ENCODE data around the gene HELZ2.
"Not testable (repeated sequence)": the region's sequence is repeated elsewhere in the genome, so short reads cannot be mapped to it uniquely, and the experiment has no call there.

HELZ2 gene, protein sequence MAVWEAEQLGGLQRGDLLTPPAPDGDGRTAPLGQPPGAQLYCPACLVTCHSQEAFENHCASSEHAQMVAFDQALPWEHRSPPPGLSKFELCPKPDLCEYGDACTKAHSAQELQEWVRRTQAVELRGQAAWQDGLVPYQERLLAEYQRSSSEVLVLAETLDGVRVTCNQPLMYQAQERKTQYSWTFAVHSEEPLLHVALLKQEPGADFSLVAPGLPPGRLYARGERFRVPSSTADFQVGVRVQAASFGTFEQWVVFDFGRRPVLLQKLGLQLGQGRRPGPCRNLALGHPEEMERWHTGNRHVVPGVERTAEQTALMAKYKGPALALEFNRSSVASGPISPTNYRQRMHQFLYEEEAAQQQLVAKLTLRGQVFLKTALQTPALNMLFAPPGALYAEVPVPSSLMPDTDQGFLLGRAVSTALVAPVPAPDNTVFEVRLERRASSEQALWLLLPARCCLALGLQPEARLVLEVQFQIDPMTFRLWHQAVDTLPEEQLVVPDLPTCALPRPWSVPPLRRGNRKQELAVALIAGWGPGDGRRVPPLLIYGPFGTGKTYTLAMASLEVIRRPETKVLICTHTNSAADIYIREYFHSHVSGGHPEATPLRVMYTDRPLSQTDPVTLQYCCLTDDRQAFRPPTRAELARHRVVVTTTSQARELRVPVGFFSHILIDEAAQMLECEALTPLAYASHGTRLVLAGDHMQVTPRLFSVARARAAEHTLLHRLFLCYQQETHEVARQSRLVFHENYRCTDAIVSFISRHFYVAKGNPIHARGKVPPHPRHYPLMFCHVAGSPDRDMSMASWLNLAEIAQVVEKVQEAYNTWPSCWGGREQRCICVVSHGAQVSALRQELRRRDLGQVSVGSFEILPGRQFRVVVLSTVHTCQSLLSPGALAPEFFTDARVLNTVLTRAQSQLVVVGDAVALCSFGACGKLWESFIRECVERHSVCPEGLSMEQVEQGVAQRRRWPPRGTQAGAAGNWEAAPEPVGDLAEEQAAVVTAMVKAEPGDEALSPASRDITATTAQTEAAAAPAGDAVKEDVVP (N-terminal part only)

DNA sequence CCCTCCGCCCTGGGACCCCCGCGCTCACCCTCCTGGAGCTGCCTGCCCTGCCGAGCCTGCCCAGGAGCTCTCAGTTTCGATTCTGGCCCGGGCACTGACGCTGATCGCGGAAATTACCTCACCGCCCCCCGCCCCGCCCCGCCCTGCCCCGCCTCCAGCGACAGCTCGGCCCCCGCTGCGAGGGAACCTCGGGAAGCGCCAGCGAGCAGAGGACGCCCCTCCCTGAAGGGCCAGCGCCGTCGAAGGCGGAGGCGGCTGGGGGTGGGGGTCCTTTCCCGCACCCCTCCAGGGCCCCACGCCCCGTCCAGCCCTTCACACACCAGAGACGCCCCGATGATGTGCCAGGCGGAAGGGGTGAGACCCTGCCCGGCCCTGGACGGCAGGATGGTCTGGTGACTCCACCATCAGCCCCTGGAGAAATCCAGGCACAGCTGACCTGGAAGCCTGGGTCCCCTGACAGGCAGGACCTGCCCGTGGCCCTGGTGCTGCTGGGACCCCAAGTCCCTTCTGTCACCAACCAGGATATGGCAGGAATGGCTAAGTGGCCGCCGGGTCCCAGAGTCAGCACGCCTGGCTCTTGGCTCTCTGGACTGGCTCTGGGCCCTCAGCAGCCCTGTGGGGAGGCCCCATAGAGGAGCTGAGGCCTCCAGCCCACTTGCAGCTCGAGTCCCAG lies at the start of gene HELZ2:
Gene HELZ2, minus strand, starts transcription at position 84 of the 673 bp plus-strand sequence. CDS start 1,854 bp downstream, outside the sequence.
- peak; percentile 37 for DNase-seq

DNA sequence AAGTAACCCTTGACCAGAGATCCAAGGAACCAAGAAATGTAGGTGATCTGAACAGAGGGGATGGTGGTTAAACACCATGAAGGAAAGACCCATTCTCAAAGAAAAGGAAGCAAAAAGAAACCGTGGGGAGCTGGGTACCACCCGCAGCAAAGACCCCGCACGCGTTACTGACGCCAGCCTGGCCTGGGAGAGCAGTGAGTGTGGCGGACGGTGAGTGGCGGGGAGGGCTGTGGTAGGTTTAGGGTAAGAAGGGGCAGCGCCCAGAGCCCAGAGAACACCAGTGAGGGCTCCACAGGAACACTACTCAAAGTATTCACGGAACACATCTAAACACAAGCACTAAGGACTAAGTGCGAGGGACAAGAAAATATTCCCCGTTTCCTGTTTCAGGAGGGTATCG lies 48.7 kb upstream of the HELZ2 start:
- no peak for DNase-seq

DNA sequence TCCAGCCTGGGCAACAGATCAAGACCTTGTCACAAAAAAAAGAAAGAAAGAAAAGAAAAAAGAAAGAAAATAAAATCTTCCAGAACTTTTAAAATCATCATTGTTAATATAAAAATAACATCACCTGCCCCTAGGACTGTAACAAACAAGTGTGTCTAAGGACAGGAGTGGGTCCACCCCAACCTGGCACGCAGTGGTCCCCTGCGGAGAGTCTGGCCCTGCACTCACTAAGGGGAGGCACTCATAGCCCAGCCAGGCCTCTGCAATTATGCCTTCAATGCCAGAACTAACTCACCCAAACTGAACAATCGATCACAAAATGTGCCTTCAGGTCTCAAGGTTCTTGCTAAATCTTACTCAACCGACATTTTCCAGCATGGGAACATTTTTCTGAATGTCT lies 48.1 kb upstream of the HELZ2 start:
- DNase-seq = no peak

DNA sequence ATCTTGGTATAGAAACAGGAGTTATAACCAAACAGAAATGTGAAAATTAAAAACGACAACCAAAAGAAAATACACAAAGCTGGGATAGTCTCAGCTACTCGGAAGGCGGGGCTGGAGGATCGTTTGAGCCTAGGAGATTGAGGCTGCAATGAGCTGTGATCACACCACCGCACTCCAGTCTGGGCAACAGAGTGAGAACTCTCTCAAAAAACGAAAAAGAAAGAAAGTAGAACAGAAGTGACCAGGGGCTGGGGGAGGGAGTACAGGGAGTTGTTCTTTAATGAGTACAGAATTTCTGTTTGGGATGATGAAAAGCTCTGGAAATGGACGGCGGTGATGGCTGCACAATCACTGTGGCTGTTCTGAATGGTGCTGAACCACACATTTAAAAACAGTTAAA lies 47.0 kb upstream of the HELZ2 start:
- no peak for DNase-seq

DNA sequence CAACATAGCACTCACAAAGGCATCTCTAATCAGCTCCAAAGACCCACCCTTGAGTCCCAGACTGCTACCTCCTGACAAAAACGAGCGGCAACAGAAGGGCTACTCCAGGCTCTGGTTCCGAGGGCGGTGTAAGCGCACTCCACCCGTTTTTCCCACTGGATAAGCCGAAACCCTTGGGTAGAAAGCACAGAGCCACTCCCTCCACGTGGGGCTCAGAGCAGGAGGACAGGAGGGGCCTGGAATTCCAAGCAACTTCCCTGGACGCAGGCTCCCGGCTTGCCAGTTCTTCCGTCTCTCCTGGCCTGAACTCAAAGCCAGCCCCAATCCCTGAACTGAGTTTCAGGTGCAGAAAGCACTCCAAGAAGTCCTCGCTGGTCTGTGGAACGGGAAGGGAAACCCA lies 45.5 kb upstream of the HELZ2 start:
- no peak for DNase-seq

DNA sequence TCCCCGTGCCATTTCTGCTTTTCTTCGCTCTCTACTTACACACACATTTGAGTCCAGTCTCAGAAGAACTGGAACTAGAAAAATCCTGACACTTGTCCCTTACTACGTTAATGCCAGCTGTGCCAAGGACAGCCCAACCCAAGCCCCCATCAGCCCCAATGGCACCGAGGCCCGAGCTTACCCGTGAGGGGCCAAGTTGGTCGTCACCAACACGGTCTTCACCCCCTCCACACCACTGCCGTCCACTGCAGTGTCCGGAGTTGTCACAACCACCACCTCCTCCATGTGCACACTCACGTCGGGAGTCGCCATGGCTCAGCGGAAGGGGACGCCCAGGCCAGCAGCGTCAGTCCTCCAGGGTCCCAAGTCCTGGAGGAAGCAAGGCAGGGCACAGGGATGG lies 45.0 kb upstream of the HELZ2 start:
- DNase-seq = no peak

DNA sequence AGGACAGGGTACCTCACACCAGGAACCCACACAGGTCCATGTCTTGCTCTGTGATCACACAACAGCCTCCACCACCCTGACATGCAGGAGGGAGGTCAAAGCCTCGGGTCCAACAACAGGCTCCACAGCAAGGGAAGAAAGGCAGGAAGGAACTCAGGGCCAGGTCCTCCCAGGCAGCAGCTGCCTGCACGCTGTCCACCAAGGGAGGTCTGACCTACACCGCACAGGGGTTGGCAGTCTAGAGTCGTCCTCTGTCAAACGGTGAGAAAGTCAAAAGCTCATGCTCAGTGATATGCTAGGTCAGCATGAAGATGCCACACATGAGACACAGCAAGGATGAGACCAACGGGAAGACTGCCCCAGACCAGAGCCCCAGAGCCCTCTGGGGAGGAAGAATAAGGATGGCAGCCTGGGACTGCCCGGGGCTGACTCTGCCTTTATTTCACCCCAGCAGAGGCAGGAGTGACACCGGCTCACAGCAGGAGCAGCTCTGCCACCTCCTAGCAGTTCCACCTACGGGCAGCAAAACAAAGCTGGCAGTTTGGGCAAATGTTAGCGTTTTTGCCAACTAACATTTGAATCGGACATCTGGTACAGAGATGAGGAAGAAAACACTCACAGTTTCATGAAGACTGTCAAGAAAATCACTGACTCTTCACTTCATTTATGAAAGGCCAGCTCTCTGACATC lies 44.4 kb upstream of the HELZ2 start:
- no peak for DNase-seq

DNA sequence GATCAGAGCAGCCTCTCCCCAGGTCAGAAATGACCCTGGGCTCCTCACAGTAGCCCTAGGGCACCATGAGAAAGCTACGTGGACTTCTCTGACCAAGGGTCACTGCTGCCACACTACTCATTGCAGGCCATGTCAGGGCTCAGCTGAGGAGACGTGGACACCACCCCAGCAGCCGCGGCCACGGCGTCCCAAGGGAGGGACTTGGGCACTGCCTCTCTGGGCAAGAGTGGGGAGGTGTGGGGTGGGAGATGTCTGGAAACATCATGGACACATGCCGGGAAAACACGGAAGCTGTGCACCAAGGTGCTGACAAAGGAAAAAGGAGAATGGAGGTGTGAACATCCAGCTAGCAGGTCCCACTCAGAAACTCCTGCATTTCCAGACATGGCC lies 43.8 kb upstream of the HELZ2 start:
- DNase-seq = no peak

DNA sequence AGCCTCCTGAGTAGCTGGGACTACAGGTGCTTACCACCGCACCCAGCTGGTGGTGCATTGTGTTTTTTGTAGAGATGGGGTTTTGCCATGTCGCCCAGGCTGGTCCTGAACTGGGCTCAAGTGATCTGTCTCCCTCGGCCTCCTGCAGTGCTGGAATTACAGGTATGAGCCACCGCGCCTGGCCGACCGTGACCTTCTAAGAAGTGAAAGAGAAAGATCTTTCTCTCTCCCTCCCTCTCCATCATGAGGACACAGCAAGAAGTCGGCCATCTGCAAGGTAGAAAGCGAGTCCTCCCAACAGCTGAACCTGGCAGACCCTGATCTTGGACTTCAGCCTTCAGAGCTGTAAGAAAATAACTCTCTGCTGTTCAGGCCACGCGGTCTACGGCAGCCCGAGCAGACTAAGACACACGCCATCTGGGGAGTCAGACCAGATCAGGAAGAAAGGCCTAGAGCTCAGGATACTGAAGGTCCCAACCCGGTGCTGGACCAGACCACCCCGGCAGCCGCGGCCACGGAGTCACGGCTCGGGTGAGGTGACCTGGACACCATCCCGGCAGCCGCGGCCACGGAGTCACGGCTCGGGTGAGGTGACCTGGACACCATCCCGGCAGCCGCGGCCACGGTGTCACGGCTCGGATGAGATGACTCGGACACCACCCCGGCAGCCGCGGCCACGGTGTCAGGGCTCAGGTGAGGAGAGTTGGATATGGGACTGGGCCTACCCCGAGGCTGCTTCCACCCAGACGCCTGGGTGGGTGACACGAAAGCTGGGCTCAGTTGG lies 43.2 kb upstream of the HELZ2 start:
- no peak for DNase-seq

DNA sequence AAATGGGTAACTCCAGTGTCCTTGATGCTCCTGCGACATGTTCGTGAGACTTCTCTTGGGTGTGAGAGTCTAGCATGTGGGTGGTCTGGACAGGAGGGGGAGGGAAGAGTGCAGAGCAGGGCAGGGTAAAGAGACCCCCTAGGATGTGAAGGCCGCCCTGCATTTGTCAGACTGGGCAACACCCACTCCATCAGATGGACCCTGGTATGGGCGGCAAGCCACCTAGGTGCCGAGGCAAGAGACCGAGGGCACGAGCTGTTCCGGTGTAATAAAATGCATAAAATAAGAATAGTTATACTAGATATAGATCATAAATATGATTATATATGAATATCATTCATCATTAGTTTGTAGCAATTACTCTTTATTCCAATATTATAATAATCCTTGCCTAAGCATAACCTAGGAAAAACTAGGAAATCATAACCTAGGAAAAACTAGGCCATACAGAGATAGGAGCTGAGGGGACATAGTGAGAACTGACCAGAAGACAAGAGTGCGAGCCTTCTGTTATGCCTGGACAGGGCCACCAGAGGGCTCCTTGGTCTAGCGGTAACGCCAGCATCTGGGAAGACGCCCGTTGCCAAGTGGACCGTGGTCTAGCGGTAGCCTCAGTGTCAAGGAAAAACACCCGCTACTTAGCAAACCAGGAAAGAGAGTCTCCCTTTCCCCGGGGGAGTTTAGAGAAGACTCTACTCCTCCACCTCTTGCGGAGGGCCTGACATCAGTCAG lies 40.0 kb upstream of the HELZ2 start:
- not testable (repeated sequence) for DNase-seq

DNA sequence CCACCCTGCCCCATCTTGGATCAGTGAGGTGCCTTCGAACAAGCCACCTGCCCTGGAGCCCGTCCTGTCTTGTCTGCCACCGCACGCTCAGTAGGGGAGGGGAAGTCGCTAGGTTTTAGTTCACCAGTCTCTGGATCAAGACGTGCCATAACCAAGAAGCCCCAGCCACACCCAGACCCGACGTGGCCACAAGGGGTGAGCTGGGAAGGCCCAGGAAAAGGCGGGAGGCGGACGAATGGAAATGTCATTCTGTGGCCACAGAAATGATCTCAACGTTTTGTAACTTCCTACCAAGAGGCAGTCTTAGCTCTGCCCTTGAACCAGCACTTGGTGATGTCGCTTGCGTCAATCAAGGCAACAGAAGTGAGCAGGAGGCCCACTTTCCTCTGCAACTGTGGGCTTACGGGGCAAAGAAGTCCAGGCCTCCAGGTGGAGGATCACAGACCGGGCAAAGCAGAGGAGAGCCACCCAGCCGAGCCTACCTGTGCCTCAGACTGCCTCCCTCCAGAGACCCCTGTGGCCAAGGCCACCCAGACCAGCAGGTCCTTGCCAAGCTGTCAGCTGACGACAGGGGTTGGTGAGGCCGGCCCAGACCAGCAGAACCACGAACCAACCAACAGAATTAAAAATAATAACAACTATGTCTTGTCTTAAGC lies 38.4 kb upstream of the HELZ2 start:
- no peak for DNase-seq

DNA sequence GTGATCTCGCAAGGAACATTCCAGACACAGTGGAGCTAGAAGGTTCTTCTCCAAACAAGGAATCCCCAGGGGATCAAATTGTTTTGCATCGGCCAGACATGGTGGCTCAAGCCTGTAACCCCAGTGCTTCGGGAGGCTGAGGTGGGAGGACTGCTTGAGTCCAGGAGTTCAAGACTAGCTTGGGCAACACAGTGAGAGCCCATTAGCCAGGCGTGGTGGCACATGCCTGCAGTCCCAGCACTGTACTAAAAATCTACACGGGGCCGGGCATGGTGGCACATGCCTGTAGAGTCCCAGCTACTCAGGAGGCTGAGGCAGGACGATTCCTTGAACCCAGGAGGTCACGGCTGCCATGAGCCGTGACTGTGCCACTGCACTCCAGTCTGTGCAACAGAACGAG lies 37.6 kb upstream of the HELZ2 start:
- no peak for DNase-seq

DNA sequence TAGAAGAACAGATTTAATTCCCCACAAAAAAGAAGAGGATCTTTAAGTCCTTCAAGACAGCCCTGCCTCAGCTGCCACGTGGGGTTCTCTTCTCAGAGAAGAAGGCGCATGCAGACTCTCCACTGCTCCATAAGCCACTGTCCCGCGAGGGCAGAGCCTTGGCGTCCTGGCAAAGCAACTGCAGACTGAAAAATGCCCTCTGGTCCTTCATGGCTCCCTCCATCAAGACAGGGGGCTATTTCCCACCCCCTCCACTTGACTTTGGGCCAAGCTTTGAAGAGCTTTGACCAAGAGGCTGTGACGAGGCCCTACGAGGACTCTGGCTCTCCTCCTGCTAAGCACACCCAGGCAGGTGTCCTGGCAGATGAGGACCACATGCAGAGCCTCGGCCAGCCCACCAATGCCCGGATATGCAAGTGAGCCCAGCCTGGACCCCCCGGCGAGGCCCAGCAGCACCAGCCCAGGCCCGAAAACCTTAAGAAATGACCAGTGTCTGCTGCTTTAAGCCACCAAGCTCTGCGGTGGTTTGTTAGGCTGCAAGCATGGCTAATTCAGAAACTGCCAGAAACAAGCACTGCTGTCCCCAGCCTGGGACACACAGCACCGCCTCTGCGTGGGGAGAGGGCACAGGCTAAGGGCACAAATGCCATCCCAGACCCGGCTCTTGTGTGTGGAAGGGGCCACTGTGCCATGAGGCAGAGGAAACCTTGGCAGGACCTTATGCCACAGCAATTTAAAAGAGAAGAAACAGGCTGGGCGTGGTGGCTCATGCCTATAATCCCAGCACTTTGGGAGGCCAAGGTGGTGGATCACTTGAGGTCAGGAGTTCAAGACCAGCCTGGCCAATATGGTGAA lies 36.8 kb upstream of the HELZ2 start:
- no peak for DNase-seq

DNA sequence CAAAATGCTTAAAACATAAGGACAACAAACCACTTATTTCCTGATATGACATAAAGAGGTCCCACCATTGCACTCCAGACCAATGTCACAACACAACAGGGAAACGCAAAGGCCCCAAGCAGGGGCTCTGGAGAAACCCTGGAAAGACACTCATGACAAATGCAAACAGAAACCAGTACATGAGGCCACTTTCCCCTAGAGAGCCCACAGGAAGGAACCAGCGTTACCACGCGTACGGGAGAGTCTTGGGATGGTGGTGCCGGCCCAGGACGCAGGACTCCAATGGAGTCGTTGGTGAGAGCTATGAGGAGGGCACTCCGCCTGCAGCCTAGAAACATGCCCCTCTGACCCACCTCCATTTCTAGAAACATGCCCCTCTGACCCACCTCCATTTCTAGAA lies 32.6 kb upstream of the HELZ2 start:
- DNase-seq = no peak

DNA sequence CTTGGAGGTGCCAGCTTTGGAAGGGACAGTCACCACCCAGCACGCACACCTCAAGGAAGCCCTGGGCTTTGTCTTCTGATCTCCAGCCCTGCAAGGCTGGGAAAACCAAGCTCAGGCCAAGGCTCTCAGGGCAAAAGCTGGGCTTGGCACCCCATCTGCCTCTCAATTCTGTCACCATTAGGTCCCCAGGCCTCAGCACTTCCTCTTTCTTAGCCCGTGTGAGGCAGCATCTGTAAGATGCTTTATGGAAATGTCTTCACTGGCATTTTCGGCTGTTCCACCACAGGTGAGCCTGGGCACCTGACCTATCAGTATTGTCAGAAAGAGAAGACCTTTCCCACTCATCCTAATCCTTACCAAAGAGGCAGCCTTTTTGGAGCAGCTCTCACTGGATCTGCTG lies 28.3 kb upstream of the HELZ2 start:
- no peak for DNase-seq

DNA sequence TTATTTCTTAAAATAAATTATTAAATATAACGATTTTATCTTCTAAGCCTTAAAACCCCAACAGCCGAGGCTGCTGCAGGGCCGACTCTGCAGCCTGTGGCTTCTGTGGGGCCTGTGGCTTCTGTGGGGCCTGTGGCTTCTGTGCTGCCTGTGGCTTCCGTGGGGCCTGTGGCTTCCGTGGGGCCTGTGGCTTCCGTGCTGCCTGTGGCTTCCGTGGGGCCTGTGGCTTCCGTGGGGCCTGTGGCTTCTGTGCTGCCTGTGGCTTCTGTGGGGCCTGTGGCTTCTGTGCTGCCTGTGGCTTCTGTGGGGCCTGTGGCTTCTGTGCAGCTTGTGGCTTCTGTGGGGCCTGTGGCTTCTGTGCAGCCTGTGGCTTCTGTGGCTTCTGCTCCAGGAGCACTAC lies 27.6 kb upstream of the HELZ2 start:
- not testable (repeated sequence) for DNase-seq

DNA sequence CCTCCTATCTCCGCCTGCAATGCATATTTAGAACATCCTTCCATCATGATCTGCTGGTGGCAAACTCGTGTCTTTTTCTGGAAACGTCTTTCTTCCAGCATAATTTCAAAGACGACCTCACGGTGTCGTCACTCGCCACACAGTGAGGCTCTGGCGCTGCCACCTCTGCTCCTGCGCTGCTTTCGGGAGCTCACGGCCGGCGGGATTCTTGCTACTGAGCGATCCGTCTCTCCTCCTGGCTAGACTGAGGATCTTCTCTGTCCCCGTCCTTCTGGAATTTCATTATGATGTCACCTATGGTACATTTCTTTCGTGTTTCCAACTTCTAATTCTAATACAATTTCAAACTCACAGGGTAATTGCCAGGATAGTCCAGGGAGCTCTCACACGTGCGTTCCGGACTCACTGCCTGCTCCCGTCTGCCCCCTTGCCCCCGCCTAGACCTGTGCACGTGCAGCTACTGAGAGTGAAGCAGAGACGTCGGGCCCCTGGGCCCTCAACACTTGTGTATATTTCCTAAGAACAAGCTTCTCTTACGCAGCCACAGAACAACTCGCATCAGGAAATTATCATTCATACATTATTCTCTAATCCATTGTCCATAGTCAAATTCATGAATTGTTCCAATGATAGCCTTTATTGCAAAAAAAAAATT lies 25.5 kb upstream of the HELZ2 start:
- DNase-seq = no peak

DNA sequence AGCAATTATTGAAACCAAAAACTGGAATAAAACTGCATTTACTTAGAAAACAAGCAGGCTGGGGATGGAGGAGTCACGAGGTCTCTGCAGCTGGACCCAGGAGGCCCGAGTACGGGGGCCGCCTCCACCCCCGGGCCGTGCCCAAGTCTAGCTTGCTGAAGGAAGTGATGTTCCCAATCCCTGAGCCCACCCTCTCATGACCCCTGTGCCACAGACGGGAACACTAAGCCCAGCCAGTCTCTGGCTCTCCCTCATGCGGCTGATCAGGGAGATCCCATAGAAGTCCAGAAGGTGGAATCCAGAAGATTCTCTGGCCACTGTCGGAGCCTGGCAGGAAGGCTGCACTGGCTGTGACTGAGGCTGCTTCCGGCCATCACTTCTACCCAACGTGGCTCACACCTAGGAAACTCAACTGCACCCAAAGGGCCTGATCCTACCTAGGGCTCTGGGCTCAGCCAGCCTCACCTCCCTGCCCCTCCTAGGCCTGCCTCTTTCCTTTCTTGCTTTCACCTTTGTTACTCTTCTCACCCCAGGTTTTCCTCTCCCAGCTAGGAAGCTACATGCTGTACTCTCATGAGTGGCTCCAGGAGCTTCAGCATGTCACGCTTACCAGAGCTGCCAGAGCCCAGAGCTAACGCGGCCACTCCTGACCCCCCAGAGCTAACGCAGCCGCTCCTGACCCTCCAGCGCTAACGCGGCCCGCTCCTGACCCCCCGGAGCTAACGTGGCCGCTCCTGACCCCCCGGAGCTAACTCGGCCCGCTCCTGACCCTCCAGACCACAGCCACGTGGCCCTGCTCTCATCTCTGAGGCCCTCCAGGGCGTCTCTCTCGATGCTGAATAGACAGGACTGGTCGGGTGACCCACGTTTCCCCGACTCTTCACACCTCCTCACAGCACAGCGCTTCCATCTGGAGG lies 24.7 kb upstream of the HELZ2 start:
- DNase-seq = no peak
